Panc1 (cell line): ENCODE data around the gene TP73. TPM values are rescaled to one million over a fixed set of nuclear protein-coding genes. Genes with fewer than 3 reads are reported as not detected.
A peak's percentile ranks its signal among the peaks of the same experiment; 100 is the strongest.

Source experiments
- ATAC-seq: fragments of 200-7000 bp; cut with Tn5 transposase; 2 replicates; pipeline ENCODE4 v1.9.1; 2020; ENCODE audit warnings: mild to moderate bottlenecking, moderate library complexity
- BruUV-seq: library from RNA; stranded (reverse); fragments of 400-500 nt; replicated peaks from 2 replicates; lab custom pipeline; 2021; lab: Mats Ljungman, UMichigan
- CTCF ChIA-PET: fragments of 300-600 bp; sonication (Branson Sonifier 250); formaldehyde crosslinking; loops from one replicate; lab custom pipeline; 2022; ENCODE audit warnings: antibody characterized with exemption; lab: Charles Lee
- POLR2A ChIA-PET: fragments of 300-600 bp; sonication (Branson Sonifier 250); formaldehyde crosslinking; loops from one replicate; lab custom pipeline; 2022; ENCODE audit warnings: antibody characterized with exemption; lab: Charles Lee
- DNase-seq: peaks from one replicate; pipeline ENCODE4 v3.0.0-alpha.2; 2010; ENCODE audit warnings: low read depth, low spot score
- H3K27ac ChIP-seq: 2 replicates; pipeline ENCODE4 v1.5.1; 2011; ENCODE audit warnings: mild to moderate bottlenecking, low read length, inconsistent platforms
- H3K27me3 ChIP-seq: fragments of 200-500 bp; sonication (Bioruptor generic); 2 replicates; pipeline ENCODE4 v1.6.0; 2014; ENCODE audit warnings: low read length, inconsistent platforms; ENCODE audit not compliant: control insufficient read depth, insufficient read depth
- H3K36me3 ChIP-seq: fragments of 200-500 bp; sonication (Bioruptor generic); 2 replicates; pipeline ENCODE4 v1.5.1; 2014; ENCODE audit warnings: inconsistent platforms, mild to moderate bottlenecking, low read length, moderate library complexity; ENCODE audit not compliant: control insufficient read depth, insufficient read depth
- H3K4me1 ChIP-seq: 2 replicates; pipeline ENCODE4 v1.5.1; 2011; ENCODE audit warnings: inconsistent platforms, mild to moderate bottlenecking, low read length, moderate library complexity; ENCODE audit not compliant: control insufficient read depth, insufficient read depth
- H3K4me3 ChIP-seq, 2 experiments: 2 replicates each; pipeline ENCODE4 v1.5.1; 2011 to 2012; ENCODE audit warnings: low read depth in 2 of 2, low read length in 2 of 2, mild to moderate bottlenecking in 2 of 2, inconsistent platforms in 1 of 2, moderate library complexity in 1 of 2
- H3K9me3 ChIP-seq: fragments of 200-500 bp; sonication (Bioruptor generic); 2 replicates; pipeline ENCODE4 v1.5.1; 2014; ENCODE audit warnings: low read depth, mild to moderate bottlenecking, inconsistent platforms, low read length, moderate library complexity; ENCODE audit not compliant: control insufficient read depth, insufficient read depth
- POLR2AphosphoS5 ChIP-seq: IDR thresholded peaks from 2 replicates; pipeline ENCODE4 v1.6.1; 2012; ENCODE audit warnings: mild to moderate bottlenecking, low read depth, low read length, moderate library complexity
- REST ChIP-seq, 2 experiments: IDR thresholded peaks; 2 replicates each; pipeline ENCODE4 v1.6.1; 2011 to 2012; ENCODE audit warnings: low read depth in 2 of 2, control low read depth in 1 of 2, low read length in 1 of 2, mild to moderate bottlenecking in 1 of 2, moderate library complexity in 1 of 2; ENCODE audit not compliant: insufficient read depth in 1 of 2
- SIN3A ChIP-seq: IDR thresholded peaks from 2 replicates; pipeline ENCODE4 v1.6.1; 2012; ENCODE audit warnings: low read depth, mild to moderate bottlenecking, low read length, moderate library complexity, borderline replicate concordance; ENCODE audit not compliant: insufficient read depth
- TCF7L2 ChIP-seq: IDR thresholded peaks from 2 replicates; pipeline ENCODE4 v1.6.1; 2011; ENCODE audit warnings: mild to moderate bottlenecking, low read depth, low read length, inconsistent platforms
- in situ Hi-C: cut with HindIII; loops from 2 replicates; pipeline ENCODE4 v1.10.0; 2016; ENCODE audit warnings: low sequenced_read_pairs, low pct_unique_long_range_greater_than_20kb
- intact Hi-C: fragments of 100-400 bp; cut with micrococcal nuclease; formaldehyde crosslinking; loops from one replicate; pipeline ENCODE4 v1.10.0; 2022; ENCODE audit not compliant: unreplicated experiment
- total RNA-seq: library from RNA; stranded (reverse); gene quantifications from one replicate; pipeline ENCODE4 v1.2.1, GENCODE V29; 2021; ENCODE audit not compliant: unreplicated experiment
- TF ChIP-seq, protein P1 (sequence below): fragments of 450-650 bp; IDR thresholded peaks from 2 replicates; pipeline ENCODE4 v1.5.1; 2017; ENCODE audit warnings: mild to moderate bottlenecking

The TP73 gene
- total RNA-seq, 1 experiment from 2014 or later = 4.7 TPM

GRCh38 chr1:3762151-3762872 is 110.0 kb downstream of the TP73 start:
- TF ChIP-seq, protein P1, sequence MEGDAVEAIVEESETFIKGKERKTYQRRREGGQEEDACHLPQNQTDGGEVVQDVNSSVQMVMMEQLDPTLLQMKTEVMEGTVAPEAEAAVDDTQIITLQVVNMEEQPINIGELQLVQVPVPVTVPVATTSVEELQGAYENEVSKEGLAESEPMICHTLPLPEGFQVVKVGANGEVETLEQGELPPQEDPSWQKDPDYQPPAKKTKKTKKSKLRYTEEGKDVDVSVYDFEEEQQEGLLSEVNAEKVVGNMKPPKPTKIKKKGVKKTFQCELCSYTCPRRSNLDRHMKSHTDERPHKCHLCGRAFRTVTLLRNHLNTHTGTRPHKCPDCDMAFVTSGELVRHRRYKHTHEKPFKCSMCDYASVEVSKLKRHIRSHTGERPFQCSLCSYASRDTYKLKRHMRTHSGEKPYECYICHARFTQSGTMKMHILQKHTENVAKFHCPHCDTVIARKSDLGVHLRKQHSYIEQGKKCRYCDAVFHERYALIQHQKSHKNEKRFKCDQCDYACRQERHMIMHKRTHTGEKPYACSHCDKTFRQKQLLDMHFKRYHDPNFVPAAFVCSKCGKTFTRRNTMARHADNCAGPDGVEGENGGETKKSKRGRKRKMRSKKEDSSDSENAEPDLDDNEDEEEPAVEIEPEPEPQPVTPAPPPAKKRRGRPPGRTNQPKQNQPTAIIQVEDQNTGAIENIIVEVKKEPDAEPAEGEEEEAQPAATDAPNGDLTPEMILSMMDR = no peak
- TF ChIP-seq POLR2AphosphoS5 = no peak
- TF ChIP-seq TCF7L2 = no peak
- TF ChIP-seq REST (IDR thresholded peaks at IDR 0.05; ENCODE audit: insufficient read depth in 1 of 2, low read depth in 2 of 2, low read length in 1 of 2) = no peak
- no peak for TF ChIP-seq SIN3A
- Histone ChIP-seq H3K27me3 (0 out of 2 replicates have a peak, but pooled peaks cover 3% of the 10 kb centered on the region), H3K27ac (no peak overlapping the region), H3K4me1 (no peaks in the 10 kb centered on the region), H3K36me3 (no peaks in the 10 kb centered on the region), H3K9me3 (no peaks in the 10 kb centered on the region), H3K4me3 (no peak overlapping the region)
- BruUV-seq = no TSS peak
- peak; percentile 22; the same call in 1 of the 2 replicates for ATAC-seq
- intact Hi-C loops = no loop called here
- ChIA-PET POLR2A (no interaction called here), CTCF (no interaction called here)
- no peak for DNase-seq
- in situ Hi-C loops = no loop called here

DNA sequence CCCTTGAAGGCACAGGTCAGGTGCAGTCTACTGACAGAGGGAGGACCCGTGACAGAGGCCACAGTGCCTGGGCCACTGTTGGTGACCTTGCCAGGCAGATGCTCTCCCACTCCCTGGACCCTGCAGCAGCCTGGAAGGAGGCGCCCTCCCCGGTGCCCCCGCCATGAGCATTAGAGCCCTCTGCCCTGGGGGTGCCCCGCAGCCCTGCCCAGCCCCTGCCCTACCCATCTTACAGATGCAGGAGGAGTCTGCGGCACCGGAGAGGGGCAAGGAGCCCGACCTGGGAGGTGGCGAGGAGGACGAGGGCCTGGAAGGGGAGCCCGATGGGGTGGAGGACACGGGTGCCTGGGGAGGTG is 110.5 kb downstream of the TP73 start:
- CTCF ChIA-PET = interaction anchor here (0.6 kb wide), 1 partner anchor 39 kb away, joined by 3 read pairs; no protein-coding TSS in a partner anchor
- Histone ChIP-seq H3K36me3 (no peaks in the 10 kb centered on the region), H3K27me3 (0 out of 2 replicates have a peak, but pooled peaks cover 3% of the 10 kb centered on the region), H3K9me3 (no peaks in the 10 kb centered on the region), H3K27ac (no peak overlapping the region), H3K4me1 (no peaks in the 10 kb centered on the region), H3K4me3 (no peak overlapping the region)
- intact Hi-C loops (no loop called here), in situ Hi-C loops (no loop called here)
- TF ChIP-seq POLR2AphosphoS5 = no peak
- TF ChIP-seq SIN3A = no peak
- no peak for TF ChIP-seq REST (IDR thresholded peaks at IDR 0.05; ENCODE audit: insufficient read depth in 1 of 2, low read depth in 2 of 2, low read length in 1 of 2)
- TF ChIP-seq, protein P1 = no peak
- no peak for TF ChIP-seq TCF7L2
- DNase-seq = no peak
- 0 out of 2 replicates have a peak, but pooled peaks have one; percentile 37 for ATAC-seq
- BruUV-seq = no TSS peak
- POLR2A ChIA-PET = no interaction called here
